GM18508 (cell line): ENCODE measurements around the gene CIPC.

Experiments used
- ATAC-seq: cut with Tn5 transposase; IDR thresholded peaks from one replicate; pipeline ENCODE4 v1.9.1; 2021; ENCODE audit warnings: moderate number of reproducible peaks; ENCODE audit not compliant: insufficient read depth, unreplicated experiment

CIPC gene

GRCh38 chr14:77144412-77145115 lies 46.5 kb downstream of the CIPC start:
- ATAC-seq = no peak

DNA sequence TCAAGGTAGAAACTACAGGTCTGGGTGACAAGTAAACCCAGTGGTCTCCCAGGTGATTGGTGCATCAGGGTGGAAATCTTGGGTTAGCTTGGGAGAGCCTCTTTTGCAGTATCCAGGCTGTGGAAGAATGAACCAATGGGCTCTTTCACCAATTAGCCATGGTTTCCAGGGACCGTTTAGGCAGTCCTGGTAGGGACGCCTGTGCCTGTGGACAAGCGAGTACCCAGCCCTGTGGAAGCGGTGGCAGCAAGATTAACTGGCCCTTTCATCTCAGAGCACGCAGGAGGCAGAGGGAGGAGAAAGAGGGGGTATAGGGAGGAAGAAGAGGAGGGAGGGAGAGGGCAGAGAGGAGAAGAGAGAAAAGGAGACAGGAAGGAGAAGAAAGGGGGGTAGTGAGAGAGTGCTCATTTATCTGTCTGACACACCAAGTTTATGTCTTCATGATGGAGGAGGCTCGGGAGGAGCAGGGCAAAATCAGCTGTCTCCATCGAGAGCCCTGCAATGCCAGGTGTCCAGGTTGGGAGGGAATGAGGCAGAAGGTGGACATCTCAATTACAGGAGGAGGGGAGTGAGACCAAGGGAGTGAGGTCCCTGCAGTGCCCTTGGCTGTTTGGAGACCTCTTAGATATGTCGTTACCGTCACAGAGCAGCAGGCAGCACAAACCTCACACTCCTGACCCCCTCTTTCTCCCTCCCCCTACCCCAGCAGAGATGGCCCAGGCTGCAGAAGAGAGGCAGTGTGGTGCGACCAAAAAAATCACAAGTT lies 48.1 kb downstream of the CIPC start:
- no peak for ATAC-seq

DNA sequence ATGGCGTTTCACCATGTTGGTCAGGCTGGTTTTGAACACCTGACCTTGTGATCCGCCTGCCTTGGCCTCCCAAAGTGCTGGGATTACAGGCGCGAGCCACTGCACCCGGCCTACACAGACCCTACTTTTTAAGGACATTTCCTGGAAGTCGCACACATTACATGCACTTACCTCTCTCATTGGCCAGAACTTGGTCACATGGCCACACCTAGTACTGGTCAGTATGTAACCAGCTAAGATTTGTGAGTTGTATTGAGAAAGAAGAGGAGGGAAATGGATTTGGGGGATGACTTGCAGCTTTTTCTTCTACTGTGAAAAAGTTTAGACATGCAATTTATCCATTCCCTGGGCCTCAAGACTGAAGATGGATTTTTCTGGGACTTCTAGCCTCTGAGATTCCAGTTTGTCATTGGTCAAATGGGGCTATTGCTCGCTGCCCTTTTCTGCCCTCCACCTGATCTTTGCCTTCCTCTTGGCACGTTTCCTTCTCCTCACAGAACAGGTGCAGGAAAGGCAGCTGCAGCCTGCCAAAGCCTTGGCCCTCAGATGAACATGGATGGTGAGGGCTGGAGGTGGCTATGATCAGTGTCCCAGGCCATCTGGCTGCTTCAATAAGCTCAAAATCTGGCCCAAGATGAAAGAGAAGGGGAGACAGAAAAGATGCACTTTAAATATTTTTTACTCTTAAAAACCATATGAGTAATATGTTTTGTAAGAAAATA lies 50.6 kb downstream of the CIPC start:
- ATAC-seq = no peak

- no peak for ATAC-seq
Measured at GRCh38 chr14:77151245-77151644, 53.2 kb downstream of the CIPC start.

GRCh38 chr14:77151918-77152588 lies 54.0 kb downstream of the CIPC start:
- no peak for ATAC-seq

DNA sequence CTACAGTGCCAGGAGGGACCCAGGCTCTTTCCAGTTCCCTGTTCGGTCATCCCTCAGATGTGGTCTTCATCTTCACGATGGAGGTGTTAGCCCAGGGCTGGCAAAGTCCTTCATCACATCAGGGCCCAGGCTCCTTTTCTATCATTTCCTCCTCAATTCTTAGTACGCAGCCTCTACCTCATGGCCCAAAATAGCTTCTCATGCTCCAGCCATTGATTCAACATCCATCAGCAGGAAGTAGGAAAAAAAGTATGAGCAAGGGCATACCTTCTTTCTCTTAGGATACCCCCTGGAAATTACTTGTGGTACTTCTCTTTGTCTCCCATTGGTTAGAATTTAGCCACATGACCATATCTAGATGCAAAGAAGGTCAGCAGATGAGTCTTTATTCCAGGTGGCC lies 55.7 kb downstream of the CIPC start:
- no peak for ATAC-seq

- no peak for ATAC-seq
Measured at GRCh38 chr14:77154421-77154820, 56.4 kb downstream of the CIPC start.

GRCh38 chr14:77155083-77155482 lies 57.0 kb downstream of the CIPC start:
- no peak for ATAC-seq

DNA sequence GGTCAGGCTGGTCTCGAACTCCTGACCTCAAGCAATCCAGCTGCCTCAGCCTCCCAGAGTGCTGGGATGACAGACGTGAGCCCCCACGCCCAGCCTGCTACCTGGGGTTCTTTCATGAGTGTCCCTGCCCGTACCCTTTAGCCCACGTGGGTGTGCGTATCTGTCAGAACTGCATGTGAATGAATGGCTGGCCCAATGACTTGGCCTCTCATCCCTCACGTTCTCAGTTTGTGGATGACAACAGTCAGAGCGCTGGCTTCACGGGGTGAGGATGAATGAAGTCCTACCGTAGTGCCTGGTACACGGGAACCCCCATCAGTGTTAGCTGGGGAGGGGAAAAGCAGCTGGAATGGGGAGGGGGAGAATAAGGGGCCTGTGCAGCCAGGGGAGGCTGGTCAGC lies 59.7 kb downstream of the CIPC start:
- ATAC-seq = no peak

- no peak for ATAC-seq
Measured at GRCh38 chr14:77158175-77158881, 60.3 kb downstream of the CIPC start.

DNA sequence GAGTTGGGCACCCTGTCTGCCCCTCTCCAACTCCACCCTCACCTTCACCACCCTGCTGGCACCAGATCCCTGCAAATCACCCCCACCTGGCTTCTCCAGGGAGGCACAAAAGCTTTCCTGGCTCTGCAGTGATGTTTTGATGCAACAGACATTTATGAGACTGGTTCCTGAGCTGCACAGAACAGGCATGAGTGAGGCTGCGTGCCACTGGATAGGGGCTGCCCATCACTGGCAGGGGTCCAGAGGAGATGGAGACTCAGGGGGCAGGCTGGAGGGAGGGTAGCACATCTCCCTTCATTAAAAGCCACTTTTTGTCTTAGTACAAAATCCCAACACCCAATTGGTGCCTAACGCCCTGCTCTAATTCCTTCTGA lies 60.8 kb downstream of the CIPC start:
- no peak for ATAC-seq

- no peak for ATAC-seq
Measured at GRCh38 chr14:77161011-77161410, 63.0 kb downstream of the CIPC start.
